GM20431 (cell line): ENCODE data around the gene LCE1B.

ENCODE experiments used
- in situ Hi-C: fragments of 300-500 bp; cut with MseI, MboI; formaldehyde crosslinking; loops from one replicate; pipeline ENCODE4 v1.15.0; 2020; ENCODE audit warnings: low sequenced_read_pairs; ENCODE audit not compliant: unreplicated experiment

Gene LCE1B

GRCh38 chr1:152859696-152860095 is 47.9 kb downstream of the LCE1B start, which contains the start of gene LCE7A:
Gene LCE7A, plus strand, starts transcription at chr1:152859996. Its CDS starts 702 bp downstream, at chr1:152860698.
- in situ Hi-C loops = no loop called here

DNA sequence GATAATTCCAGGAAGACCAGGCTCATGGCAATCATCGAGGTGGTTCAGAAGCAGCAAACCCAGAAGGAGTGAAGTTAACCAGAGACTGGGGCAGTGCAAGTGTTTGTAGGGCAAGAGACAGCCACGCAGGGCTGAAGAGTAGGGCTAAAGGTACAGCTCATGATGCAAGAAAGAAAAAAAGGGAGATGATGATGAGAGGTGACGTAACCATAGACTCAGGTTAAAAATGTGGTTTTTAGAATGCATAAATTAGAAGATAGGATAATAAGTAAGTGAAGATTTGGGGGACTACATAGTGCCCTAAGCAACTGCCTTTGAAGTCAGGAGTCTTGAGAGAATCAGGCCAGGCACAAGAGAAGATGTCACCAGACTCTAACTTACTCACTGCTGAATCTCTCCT is 48.4 kb downstream of the LCE1B start:
- in situ Hi-C loops = no loop called here

DNA sequence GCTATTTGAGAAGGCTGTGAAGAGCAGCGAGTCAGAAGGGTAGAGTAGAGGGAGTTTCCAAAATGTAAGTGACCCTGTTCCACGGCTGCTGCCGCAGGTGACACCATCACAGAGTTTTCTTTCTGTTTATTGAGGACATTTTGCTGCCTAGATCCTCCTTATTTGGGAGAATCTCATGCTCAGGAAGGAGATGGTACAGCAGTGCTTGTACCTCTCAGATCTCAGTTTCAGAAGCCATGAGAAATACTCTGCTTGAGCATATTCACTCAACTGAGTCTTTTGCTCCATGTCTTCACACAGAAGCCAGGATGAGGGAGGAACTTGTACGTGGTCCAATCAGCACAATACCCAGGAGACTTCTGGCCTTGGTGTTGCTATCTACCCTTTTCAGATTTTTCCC is 49.6 kb downstream of the LCE1B start:
- in situ Hi-C loops = no loop called here
